GM19328 (cell line): ENCODE results near the gene CYP19A1.
"Not testable (repeated sequence)": the region's sequence is repeated elsewhere in the genome, so short reads cannot be mapped to it uniquely, and the experiment has no call there.

Experiments used
- ATAC-seq: cut with Tn5 transposase; IDR thresholded peaks from one replicate; pipeline ENCODE4 v1.9.1; 2021; ENCODE audit warnings: mild to moderate bottlenecking, moderate library complexity; ENCODE audit not compliant: unreplicated experiment

The CYP19A1 gene

DNA sequence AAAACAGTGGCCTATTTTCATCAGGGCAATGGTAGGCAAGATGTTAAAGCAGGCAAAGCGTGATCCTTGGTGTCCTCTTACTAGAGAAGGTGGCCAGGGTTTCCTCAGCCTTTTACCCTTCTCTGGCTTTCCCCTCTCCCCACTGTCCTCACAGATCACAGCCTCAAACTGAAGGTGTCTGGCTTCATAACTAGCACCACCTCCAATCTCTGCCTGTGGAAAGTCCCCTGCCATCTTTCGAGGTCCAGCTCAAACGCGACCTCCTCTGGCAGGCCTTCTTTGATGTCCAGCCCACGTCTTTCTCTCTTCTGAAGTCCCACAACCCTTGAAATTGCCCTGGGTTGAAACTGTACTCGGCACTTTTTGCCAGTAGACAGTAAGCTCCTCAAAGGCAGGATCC lies 35.9 kb downstream of the CYP19A1 start:
- ATAC-seq: no peak

DNA sequence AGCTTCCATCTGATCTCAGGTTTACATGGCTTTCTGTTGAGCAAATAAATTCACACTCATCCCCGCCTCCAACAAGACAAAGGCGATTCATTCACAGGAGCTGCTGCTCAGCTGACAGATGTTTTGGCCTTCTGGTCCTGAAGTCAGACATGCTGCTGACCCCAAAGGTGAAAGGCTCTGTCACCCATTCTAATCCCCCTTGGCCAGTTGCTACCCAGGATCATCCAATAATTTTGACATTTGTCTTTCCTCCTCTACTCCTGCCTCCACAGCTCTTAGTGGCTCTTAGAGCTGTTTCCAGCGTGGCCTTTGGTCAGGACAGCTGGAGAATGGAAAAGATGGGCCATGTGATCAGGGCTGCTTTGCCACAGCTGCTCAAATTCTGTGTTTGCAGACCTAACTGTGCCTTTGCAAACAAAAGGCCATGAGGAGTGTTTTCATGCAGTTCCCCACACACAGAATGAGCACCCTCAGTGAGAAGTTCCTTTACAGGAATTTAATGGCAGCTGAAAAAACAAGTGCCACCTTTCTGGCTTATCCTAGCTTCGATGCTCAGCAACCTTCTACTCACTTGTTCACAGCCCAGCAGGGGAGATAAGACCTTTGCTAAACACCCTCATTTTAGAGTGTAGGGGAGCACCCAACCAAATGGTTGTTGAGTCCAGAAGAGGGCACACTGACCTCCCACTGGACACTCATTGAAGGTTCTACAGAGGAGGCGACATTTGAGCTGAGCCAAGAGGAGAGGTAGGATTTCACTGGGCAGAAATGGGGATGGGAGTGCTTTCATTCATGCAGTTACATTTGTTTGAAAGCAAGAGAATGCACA lies 39.0 kb downstream of the CYP19A1 start:
- no peak for ATAC-seq

DNA sequence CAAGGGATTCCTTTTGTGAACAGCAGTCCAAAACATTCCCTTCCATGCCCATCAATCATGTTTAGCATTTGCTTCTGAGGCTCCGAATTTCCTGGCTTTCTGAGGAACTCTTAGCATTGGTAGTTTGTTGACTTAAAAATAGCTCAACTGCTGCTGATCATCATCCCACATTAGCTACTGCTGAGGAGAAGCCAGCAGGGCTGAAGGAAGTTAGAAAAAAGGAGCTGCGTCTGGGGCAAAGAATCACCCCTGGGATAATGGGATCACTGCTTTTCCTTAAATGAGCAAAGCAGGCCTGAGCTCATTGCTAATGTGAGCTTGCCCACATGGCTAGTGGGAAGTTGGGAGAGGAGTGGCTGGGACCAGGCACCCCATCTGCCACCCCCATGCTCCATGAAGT lies 39.8 kb downstream of the CYP19A1 start:
- no peak for ATAC-seq

DNA sequence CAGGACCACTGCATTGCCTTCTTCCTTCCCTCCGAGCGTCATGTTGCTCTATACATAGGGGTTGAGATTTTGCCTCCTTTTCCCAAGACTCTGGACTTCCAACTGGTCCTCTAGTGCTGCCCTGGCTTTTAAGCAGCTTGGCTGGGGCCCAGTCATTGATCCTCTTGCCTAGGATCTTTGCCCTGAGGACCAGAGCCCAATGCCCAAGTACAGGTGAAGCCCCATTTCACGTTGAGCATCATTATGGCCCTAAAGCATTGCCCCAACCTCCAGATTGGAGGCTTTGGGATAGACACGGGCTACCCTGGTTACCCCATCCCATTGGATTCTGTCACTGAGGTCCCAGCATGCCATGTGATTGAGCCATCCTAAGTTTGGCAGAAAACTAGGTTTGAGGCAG lies 47.7 kb downstream of the CYP19A1 start:
- no peak for ATAC-seq

DNA sequence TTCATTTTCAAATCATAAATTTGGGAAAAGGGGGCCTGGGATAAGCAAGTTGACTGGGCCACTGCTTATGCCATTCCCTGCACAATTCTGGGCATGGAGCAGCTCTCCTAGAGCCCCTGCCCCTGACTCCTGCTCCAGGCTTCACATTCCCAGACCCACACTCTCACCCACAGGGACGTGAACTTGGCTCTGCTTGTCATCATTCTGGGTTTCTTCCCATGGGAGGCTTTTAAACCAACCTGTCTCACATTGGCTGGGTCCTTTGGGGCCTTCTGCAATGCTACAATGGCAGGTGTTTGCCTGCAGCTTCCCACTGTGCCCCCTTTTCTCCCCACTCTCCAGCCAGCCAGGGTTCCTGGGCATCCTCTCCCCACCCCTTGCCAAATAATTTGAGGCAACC lies 49.1 kb downstream of the CYP19A1 start:
- ATAC-seq: no peak

DNA sequence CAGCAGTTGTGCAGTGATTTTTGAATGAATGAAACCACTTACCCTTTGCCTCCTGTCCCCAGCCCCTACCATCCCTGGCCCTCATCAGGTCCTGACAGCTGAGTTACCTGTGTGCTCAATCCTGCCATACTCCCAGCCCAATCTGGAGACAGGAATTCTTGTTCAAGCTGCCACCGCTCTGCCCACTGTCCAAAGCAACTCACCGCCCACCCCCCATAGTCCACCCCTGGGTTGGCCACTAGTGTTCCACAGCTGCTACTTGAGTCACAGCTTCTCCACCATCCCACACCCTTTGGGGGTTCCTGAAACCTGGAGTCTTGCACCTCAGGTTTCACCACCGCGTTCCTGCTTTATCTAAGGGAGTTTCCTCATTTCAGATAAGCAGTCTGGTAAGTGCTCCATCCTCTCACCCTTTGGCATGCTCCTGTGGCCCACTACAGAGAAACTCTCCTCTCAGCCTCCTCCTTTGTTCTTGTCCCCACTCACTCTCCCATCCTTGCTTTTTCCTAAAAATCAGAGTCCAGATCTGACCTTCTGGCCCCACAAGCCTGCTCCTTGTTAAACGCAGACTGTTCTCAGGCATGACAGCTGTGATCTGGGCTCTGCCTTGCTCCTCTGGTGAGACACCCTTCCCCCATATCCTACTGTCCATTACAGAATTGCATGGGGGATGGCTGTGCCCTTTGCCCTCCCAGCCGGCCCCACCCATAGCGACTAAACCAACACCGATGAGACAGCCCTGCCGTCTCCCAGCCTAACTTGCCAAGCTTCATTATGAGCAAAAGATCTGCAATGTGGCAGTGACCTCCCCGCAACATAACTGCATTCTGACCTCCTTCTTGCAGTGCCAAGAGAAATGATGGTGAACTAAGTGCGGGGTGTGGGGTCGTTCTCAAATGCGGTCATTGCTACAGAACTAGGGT lies 50.0 kb downstream of the CYP19A1 start:
- ATAC-seq: no peak

DNA sequence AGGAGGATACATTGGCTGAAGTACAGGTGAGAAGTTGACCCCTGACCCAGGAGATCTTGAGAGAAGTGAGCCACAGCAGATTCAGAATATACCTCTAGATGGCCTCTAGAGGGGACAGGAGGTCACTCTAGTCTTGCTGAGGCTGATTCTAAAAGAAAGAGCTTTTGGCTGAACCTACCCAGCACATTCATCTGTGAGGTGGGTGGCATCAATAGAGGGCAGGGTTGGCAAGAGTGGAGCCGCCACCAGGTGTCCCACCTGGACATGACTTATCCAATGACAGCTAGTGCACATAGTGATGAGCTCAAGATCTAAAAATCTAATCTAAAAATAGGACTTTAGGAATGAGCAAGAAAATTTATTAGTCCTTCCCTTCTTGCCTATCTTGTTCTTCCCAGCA lies 51.6 kb downstream of the CYP19A1 start:
- no peak for ATAC-seq

DNA sequence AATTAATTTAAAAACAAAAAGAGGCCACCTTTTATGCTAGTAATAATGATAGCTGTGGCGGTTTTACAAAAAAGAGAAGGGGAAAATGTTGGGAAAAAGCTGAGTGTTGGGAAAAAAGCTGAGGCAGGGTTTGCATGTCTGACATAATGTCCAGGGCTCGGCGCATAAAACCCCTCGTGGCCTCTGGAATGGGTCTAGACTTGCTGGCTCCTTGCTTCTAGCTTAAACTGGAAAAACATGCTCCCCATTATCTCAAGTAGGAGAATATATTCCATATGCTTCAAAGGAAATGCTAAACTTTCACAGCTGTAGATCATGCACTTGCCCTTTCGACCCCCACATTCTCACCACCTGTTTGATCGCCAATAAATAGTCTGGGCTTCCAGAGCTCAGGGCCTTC lies 53.0 kb downstream of the CYP19A1 start:
- no peak for ATAC-seq

DNA sequence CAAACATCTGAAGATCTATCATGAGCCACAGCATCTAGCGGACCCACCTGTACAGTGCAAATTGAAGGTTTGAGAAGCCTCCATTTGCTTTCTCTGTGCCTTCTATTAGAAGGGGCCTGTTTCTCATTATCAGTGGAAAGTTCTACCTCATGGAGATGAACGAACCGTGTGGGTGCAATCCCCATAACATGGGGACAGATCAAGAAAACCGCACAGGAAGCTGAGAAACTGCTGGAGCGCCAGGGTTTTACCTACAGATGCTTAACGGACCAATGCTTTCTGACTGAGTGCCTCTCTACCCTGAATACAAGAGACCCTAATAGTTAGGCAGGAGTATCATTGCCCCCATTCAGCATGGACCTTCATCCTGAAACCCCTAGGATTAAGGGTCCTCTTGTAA lies 53.5 kb downstream of the CYP19A1 start:
- no peak for ATAC-seq

DNA sequence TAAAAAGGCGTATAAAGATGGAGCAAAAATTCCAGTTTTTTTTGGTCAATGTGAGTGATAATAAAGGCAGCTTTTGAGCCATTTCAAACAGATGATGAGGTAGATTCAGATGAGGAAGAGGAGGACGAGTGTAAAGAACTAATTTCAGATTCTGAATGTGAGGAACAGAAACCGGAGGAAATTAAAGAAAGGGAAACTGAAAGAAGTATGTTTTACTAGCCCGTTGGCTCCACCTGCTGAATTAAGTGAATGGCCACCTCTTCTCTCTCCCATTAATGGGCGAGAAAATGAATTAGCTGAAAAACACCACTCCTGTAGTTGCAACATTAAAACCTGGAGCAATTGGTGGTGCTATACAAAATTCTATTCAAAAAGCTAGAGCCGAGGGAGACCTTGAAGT lies 55.4 kb downstream of the CYP19A1 start:
- ATAC-seq: no peak

DNA sequence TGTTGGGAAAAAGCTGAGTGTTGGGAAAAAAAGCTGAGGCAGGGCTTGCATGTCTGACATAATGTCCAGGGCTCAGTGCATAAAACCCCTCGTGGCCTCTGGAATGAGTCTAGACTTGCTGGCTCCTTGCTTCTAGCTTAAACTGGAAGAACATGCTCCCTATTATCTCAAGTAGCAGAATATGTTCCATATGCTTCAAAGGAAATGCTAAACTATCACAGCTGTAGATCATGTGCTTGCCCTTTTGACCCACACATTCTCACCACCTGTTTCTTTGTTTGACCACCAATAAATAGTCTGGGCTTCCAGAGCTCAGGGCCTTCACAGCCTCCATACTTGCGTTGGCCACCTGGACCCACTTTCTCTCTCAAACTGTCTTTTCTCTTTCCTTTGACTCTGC lies 56.2 kb downstream of the CYP19A1 start:
- ATAC-seq: not testable (repeated sequence)

DNA sequence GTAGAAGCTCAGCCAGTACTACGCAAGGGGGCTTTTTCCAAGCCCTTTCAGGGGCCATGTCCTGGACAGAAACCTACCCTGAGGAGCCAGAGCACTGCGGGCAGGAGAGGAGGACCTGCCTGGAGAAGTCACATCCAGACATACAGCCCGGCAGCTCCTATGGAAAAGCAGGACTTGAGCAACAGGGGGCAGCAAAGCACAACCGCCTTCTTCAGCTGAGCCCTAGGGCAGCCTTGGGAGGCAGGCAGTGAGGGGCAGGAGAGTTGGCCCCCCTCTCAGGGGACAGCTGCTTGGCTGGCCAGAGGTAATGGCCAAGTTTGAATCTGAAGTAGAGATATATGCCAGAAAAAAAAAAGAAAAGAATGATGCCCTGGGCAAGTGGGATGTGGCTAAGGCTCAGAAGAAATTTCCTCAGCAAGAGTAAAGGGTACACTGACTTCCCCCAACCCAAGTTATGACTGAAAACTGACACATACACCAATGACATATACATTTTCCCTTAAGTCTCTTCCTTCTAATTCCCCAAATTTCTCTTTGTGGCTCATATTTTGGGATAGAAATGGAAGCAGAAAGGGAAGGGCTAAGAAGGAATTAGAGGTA lies 56.9 kb downstream of the CYP19A1 start:
- no peak for ATAC-seq

DNA sequence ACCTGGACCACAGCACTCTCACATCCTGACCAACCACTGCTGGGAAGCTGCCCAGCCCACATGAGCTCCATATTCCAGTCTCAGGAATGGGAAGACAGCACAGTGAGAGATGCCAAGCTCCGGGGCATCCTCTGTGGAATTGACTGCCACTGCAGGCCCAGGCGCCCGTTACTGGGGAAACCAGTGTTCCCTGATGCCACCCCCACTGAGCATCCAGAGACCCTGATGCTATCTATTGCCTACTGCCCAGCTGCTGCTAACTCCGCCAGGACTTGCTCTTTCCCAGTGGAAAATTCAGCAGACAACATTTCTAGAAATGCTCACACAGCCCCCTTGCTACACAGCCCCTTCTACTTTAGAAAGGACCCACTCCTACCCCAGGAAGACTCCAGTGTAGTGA lies 57.6 kb downstream of the CYP19A1 start:
- no peak for ATAC-seq

DNA sequence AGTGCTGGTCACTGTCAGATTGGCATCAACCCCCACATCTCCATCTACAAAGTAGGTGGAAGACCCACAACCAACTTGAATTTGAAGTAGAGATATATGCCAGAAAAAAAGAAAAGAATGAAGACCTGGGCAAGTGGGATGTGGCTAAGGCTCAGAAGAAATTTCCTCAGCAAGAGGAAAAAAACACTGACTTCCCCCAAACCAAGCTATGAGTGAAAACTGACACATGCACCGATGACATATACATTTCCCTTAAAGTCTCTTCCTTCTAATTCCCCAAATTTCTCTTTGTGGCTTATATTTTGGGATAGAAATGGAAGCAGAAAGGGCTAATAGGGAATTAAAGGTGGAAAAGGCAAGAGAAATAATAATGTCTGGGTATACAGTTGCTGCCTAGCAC lies 59.0 kb downstream of the CYP19A1 start:
- ATAC-seq: no peak

DNA sequence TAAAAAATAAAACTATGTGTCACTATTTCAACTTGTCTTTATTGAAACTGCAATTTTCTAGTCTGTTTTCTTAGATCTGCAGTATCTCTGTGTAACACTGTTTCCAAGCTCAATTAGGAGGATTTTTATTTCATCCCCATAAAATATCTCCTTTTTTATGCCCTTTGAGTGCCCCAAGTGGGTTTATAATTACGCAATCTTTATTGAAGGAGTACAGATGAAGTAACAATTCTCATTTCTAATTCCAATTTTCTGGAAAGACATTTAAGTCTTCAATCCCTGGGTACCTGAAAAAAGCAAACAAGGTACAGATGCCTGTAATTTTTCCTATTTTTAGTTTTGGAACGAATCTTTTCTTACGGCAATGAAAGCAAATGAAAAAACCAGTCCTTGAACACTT lies 61.3 kb downstream of the CYP19A1 start:
- no peak for ATAC-seq

DNA sequence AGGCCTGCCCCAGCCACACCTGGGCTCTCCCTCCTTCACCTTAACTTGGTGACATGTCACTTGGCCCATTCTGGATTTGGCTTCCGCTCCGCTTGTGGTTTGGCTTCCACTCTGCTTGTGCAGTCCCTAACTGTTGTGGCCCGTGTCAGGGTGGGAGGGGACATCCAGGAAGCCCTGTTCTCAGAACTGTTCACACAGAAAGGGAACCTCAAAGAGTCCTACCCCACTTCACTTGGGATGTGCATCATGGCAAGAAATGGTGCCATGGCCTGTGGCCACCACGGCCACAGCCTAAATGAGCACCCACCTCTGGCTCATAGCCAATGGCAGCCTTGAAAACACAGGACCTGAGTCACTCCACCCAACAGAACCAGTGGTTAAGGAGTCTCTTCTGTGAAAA lies 63.4 kb downstream of the CYP19A1 start:
- no peak for ATAC-seq

DNA sequence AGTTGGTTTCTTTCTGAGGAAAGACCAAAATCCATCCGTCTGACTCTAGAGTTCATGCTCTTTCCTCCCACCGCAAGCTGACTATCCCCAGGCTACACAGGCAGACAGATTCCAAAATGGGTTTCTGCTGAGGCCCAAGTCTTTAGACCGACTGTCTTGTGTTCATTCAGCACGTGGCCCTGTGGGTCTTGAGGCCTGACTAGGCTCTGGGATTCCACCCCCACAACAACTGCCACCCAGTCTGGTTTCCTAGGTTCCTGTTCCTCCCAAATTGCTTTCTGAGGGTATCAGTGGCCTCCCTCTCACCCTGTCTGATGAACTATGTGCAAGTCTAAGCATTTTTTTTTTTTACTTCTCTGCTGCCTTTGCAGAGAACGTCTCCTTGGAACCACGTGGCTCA lies 67.7 kb downstream of the CYP19A1 start:
- ATAC-seq: no peak

DNA sequence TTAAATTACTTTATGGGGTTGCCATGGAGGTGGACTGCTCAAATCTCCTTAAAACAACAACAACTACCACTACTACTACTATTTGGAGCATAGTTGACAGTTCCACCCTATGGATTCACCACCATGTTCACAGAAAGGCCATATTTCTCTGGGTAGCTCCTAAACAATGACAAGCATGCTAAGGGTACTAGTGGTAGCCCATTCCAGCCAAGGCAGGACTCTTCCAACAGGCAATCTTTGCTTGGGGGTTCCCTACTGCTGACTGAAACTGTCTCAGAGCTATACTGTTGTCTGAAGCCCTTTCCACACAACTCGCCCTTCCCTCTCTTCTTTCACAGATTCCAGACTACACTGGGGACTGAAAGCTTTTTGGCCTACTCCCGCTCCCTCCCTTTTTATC lies 68.9 kb downstream of the CYP19A1 start:
- ATAC-seq: no peak

DNA sequence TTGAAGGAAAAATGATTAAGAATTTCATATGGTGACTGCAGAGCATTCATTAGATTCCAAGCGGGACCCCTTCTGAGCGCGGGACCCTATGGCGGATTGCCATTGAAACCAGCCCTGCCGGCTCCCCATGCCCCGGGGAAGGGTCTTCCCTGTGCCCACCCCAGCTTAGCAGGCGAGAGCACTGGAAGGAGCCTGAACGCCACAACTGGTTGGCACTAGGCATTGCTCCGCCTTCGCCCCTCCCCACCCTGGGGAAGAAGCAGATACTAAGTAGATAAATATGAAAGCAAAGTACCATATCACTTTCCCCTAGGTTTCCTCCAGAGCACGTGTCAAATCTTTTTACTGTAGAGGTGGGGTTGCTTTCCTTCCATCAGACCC lies 70.7 kb downstream of the CYP19A1 start:
- ATAC-seq: no peak

DNA sequence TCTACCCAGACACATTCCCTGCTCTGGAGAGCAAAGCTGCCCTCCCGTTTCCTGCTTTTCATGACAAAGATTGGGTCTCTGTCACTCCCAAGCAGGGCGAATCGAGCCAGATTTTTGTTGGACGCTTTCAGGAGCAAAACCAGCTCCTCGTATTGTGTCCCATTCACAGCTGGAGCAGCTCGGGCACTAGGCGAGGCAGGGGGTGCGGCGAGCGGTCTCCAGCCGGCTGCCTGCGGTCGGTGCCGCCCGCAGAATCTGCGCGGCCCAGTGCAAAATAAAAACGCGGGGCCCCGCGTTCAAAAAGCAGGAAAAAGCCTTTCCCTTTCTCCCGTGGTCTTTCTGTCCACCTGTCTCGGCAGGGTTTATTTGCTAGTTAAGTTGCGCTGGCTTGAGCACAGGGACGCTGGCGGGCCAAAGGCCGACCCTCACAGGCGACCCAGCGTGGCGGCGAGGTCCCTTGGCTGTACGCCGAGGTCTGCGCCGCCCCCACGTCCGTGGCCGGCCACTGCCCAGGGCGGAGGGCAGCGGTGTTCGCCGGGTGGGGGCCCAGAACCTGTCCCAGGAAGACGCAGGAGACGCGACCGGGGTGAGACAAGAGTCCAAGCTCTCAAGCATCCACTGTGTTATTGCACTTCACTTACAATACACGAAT lies 71.2 kb downstream of the CYP19A1 start:
- no peak for ATAC-seq

DNA sequence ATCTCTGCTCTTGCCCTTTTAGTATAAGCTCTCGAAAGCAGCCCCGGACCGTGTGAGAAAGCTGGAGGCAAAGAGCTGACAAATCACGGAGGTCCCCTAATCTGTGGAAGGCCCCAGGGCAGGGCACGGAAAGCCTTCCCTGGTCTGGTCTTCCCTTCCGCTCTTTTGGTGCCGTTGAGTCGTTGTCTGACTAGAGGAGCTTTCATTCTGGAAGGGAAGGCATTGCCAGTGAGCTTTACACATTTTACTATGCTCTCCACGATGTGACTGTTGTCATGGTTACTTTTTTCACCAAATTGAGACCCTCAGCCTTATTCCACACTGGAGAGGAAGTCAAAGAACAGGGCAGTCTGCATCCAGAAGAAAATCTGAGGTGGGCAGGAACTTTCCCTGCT lies 71.7 kb downstream of the CYP19A1 start:
- ATAC-seq: no peak
